AG04449 (cell line): Measurements from ENCODE around the gene FRYL.

Experiments
- CTCF ChIA-PET: fragments of 350-600 bp; formaldehyde crosslinking; extraction: SDS; loops from one replicate; lab custom pipeline; 2021; ENCODE audit warnings: antibody characterized with exemption; lab: Yijun Ruan, JAX
- POLR2A ChIA-PET: fragments of 400-600, 350-600 bp; formaldehyde crosslinking; extraction: SDS; loops from one replicate; lab custom pipeline; 2020; ENCODE audit warnings: antibody characterized with exemption, inconsistent platforms; lab: Yijun Ruan, JAX
- DNase-seq: peaks from one replicate; pipeline ENCODE4 v3.0.0-alpha.2; 2010; ENCODE audit warnings: low read depth, low spot score
- H3K4me3 ChIP-seq: 2 replicates; pipeline ENCODE4 v1.5.1; 2011; ENCODE audit warnings: low read depth, mild to moderate bottlenecking, control low read depth, low read length
- CTCF ChIP-seq: IDR thresholded peaks from one replicate; pipeline ENCODE4 v1.5.1; 2011; ENCODE audit warnings: mild to moderate bottlenecking, moderate library complexity, low read length, control low read depth, inconsistent platforms; ENCODE audit not compliant: insufficient read depth; ENCODE audit errors: missing control alignments

Gene FRYL

DNA sequence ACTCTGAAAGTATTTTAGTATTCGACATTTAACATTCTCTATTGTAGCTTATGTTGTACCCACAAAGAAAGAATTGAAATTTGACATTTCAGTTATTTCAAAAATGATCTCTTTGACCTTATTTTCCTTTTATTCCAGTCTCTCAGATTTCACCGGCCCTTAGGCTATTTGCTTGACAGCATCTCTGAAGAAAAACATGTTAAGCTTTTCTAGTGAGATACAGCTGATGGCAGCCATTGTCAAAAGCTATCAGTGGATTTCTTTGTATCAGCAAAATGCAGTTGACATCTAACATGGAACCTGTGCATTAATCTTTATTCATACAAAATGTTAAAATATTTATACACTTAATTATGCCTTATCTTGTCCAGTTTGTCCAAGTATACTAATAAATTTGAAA, 273.4 kb downstream of the FRYL start:
- ChIA-PET POLR2A (no interaction called here), CTCF (no interaction called here)
- H3K4me3 ChIP-seq, result no peak overlapping the region
- no peak for TF ChIP-seq CTCF
- DNase-seq, result no peak

- H3K4me3 ChIP-seq, result no peak overlapping the region
- no peak for DNase-seq
- POLR2A ChIA-PET, result no interaction called here
- no peak for TF ChIP-seq CTCF
- CTCF ChIA-PET, result interaction anchor here (1.7 kb wide), 1 partner anchor 42 kb away, joined by 5 read pairs; no protein-coding TSS in a partner anchor
These were observed 275.7 kb downstream of the FRYL start for GRCh38 chr4:48504352-48504751.

DNA sequence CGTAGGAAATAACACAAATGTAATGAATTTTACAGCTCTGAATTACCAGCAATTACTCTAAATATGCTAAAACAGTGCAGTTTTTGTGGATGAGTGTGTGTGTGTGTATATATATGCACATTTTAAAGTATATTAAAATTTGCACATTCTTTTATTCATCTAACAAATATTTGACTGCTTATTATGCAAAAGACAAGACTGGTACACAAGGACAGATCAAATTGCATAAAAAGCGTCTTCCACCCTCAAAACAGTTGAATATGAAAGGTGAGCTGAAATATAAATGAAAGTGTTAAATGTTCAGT, 276.1 kb downstream of the FRYL start:
- no peak overlapping the region for H3K4me3 ChIP-seq
- TF ChIP-seq CTCF, result no peak
- ChIA-PET POLR2A (no interaction called here), CTCF (interaction anchor here (1.7 kb wide), 1 partner anchor 42 kb away, joined by 5 read pairs; no protein-coding TSS in a partner anchor)
- DNase-seq, result no peak

GRCh38 chr4:48503233-48504025, 276.6 kb downstream of the FRYL start:
- CTCF ChIA-PET, result interaction anchor here (1.7 kb wide), 1 partner anchor 43 kb away, joined by 5 read pairs; no protein-coding TSS in a partner anchor
- no peak for TF ChIP-seq CTCF
- no peak overlapping the region for H3K4me3 ChIP-seq
- POLR2A ChIA-PET, result no interaction called here
- no peak for DNase-seq

DNA sequence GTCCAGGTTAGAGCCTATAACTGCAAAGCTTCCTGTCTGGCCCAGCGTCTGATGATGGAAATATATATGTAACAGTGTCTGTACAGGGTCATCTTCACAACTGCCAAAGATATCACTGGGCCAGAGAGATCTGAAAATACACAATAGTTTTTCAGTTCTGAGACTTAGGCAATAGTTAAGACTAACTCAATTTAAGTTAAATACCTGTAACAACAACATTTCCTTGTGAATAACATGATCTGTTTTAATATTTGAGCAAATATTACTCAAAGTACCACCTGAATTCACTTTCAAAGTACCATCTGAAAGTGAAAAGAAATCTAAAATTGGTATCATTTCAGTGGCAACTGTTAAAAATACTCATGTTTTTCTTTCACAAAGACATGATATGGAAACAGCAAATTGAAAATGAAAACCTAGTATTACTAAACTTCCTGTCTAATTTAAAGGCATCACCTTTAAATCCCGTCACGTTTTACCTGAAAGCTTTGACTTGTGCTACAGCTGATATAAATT, 280.5 kb downstream of the FRYL start:
- no peak for DNase-seq
- no peak for TF ChIP-seq CTCF

DNA sequence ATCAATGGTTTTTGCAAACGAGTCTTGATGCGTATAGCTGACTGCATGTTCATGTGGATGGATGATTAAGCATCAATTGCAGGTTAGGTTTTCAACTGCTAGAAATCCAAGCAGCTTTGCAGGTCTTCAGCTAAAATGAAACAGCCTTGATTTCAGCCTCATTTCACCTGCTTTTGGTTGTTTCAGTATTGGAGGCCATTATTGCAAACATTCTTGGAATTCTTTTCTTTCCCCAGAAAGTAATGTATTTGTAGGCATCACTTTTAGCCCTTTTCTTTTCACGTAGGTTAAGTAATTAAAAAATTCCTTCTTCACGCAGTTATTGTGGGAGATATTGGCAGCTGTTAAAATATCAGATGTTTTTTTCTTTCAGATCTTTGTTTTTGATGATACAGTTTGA, 281.2 kb downstream of the FRYL start:
- ChIA-PET CTCF (interaction anchor here (1.1 kb wide), 1 partner anchor 17 kb away, joined by 3 read pairs; no protein-coding TSS in a partner anchor), POLR2A (no interaction called here)
- no peak for TF ChIP-seq CTCF

More for the DNA sequence above, 280.5 kb downstream of the FRYL start:
- H3K4me3 ChIP-seq, result no peak overlapping the region
- ChIA-PET CTCF (interaction anchor here (1.1 kb wide), 1 partner anchor 16 kb away, joined by 3 read pairs; no protein-coding TSS in a partner anchor), POLR2A (no interaction called here)

More for the DNA sequence above, 281.2 kb downstream of the FRYL start:
- DNase-seq, result no peak
- no peak overlapping the region for H3K4me3 ChIP-seq
